K562 (cell line): ENCODE measurements around the gene SLC39A3. TPM values are rescaled to one million over a fixed set of nuclear protein-coding genes. Genes with fewer than 3 reads are reported as not detected.
A peak's percentile ranks its signal among the peaks of the same experiment; 100 is the strongest.

ENCODE experiments used
- E2F5 ChIP-seq: sonication (generic); formaldehyde crosslinking; IDR thresholded peaks from 2 replicates; pipeline ENCODE4 v1.8.0; 2022; ENCODE audit warnings: mild to moderate bottlenecking, missing genetic modification reagents
- ETV1 ChIP-seq: fragments of 450-650 bp; conservative IDR thresholded peaks from 2 replicates; pipeline ENCODE4 v1.6.1; 2016; ENCODE audit warnings: missing genetic modification characterization, control low read depth, low read depth, missing compliant biosample characterization
- FIP1L1 ChIP-seq: fragments of 200-400 bp; formaldehyde crosslinking; IDR thresholded peaks from 2 replicates; pipeline ENCODE4 v1.6.1; 2018; ENCODE audit warnings: mild to moderate bottlenecking, low read depth, low read length; ENCODE audit not compliant: poor library complexity, severe bottlenecking
- HEY1 ChIP-seq: fragments of 250-450 bp; sonication (Bioruptor Pico); IDR thresholded peaks from 2 replicates; pipeline ENCODE4 v1.5.0; 2020; ENCODE audit warnings: mild to moderate bottlenecking, moderate library complexity, borderline replicate concordance
- KAT8 ChIP-seq: fragments of 450-650 bp; IDR thresholded peaks from 2 replicates; pipeline ENCODE4 v1.6.1; 2016; ENCODE audit warnings: low read depth, mild to moderate bottlenecking
- MAZ ChIP-seq, 2 experiments: fragments of 450-650 bp in 1 of 2; sonication (generic) in 1 of 2; formaldehyde crosslinking; IDR thresholded peaks in 1 of 2; conservative IDR thresholded peaks in 1 of 2; 2 replicates each; pipeline versions ENCODE4 v1.4.0 to v1.5.0; 2020; ENCODE audit warnings: mild to moderate bottlenecking in 1 of 2, missing genetic modification reagents in 1 of 2
- NCOA1 ChIP-seq: fragments of 450-650 bp; IDR thresholded peaks from 2 replicates; pipeline ENCODE4 v1.6.1; 2016; ENCODE audit warnings: low read depth
- NCOA6 ChIP-seq: fragments of 450-650 bp; IDR thresholded peaks from 2 replicates; pipeline ENCODE4 v1.6.1; 2017; ENCODE audit warnings: mild to moderate bottlenecking
- POLR3G ChIP-seq: IDR thresholded peaks from 2 replicates; pipeline ENCODE4 v1.6.1; 2011; ENCODE audit not compliant: insufficient read length, insufficient replicate concordance; ENCODE audit errors: extremely low read depth
- SMARCA5 ChIP-seq: fragments of 450-650 bp; IDR thresholded peaks from 2 replicates; pipeline ENCODE4 v1.6.1; 2016
- YBX1 ChIP-seq: fragments of 450-650 bp; IDR thresholded peaks from 2 replicates; pipeline ENCODE4 v1.7.1; 2016; ENCODE audit warnings: mild to moderate bottlenecking
- polyA plus RNA-seq, 8 experiments: library from polyadenylated mRNA; depleted of rRNA in 4 of 8; stranded (reverse) in 5 of 8; unstranded in 3 of 8; fragments of >200 nt; fragmentation: Nextera tagmentation in 2 of 8; fragmentation: Illumina TruSeq in 1 of 8; extraction: Ambion mirVana in 2 of 8; extraction: Trizol in 1 of 8; gene quantifications; 2 replicates each; pipeline versions ENCODE4 v1.2.1 to v1.2.3, GENCODE V29; 2011 to 2014; ENCODE audit warnings: inconsistent platforms in 1 of 8, missing spikeins in 1 of 8
- total RNA-seq, 7 experiments: library from RNA; depleted of rRNA in 6 of 7; stranded (reverse); fragments of >200 nt in 6 of 7; fragmentation: Illumina TruSeq in 2 of 7; extraction: Trizol in 2 of 7; gene quantifications; 2 replicates each; pipeline versions ENCODE4 v1.2.1 to v1.2.3, GENCODE V29; 2011 to 2021; ENCODE audit warnings: low replicate concordance in 1 of 7
- TF ChIP-seq, protein P1 (sequence below): fragments of 250-450 bp; sonication (Bioruptor Pico); IDR thresholded peaks from 2 replicates; pipeline ENCODE4 v1.9.0; 2021; ENCODE audit warnings: mild to moderate bottlenecking, inconsistent platforms
- TF ChIP-seq, protein P2 (sequence below): fragments of 250-450 bp; sonication (Bioruptor Pico); IDR thresholded peaks from 2 replicates; pipeline ENCODE4 v1.8.0; 2022; ENCODE audit warnings: moderate library complexity, mild to moderate bottlenecking, inconsistent platforms
- TF ChIP-seq, protein P3 (sequence below): fragments of 250-450 bp; sonication (Bioruptor Pico); IDR thresholded peaks from 2 replicates; pipeline ENCODE4 v1.5.0; 2021; ENCODE audit warnings: mild to moderate bottlenecking, moderate library complexity
- TF ChIP-seq, protein P4 (sequence below): fragments of 200-800 bp; sonication (Bioruptor generic); IDR thresholded peaks from 2 replicates; pipeline ENCODE4 v1.6.1; 2016; ENCODE audit warnings: missing genetic modification characterization, missing compliant biosample characterization

Gene SLC39A3
- total and polyA plus RNA-seq, 9 of the 15 experiments (the other 6 are each of a cell fraction or from before 2014, with no cell fraction given), result 2.3 to 215 (median 127) TPM

- TF ChIP-seq, protein P1, sequence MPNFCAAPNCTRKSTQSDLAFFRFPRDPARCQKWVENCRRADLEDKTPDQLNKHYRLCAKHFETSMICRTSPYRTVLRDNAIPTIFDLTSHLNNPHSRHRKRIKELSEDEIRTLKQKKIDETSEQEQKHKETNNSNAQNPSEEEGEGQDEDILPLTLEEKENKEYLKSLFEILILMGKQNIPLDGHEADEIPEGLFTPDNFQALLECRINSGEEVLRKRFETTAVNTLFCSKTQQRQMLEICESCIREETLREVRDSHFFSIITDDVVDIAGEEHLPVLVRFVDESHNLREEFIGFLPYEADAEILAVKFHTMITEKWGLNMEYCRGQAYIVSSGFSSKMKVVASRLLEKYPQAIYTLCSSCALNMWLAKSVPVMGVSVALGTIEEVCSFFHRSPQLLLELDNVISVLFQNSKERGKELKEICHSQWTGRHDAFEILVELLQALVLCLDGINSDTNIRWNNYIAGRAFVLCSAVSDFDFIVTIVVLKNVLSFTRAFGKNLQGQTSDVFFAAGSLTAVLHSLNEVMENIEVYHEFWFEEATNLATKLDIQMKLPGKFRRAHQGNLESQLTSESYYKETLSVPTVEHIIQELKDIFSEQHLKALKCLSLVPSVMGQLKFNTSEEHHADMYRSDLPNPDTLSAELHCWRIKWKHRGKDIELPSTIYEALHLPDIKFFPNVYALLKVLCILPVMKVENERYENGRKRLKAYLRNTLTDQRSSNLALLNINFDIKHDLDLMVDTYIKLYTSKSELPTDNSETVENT, result no peak
- TF ChIP-seq POLR3G (no peak), KAT8 (no peak), NCOA1 (no peak), NCOA6 (no peak), ETV1 (tag) (no peak), MAZ (CRISPR knock-in tag; conservative IDR thresholded peaks at IDR 0.05 in 1 of 2, IDR thresholded peaks at IDR 0.05 in 1 of 2) (peak in 1 of 2 experiments; percentile 81; a peak in 2 of 4 replicates), SMARCA5 (no peak), HEY1 (CRISPR knock-in tag) (no peak), YBX1 (no peak), E2F5 (CRISPR knock-in tag) (no peak), FIP1L1 (peak; percentile 41)
- TF ChIP-seq, protein P2, sequence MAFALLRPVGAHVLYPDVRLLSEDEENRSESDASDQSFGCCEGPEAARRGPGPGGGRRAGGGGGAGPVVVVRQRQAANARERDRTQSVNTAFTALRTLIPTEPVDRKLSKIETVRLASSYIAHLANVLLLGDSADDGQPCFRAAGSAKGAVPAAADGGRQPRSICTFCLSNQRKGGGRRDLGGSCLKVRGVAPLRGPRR (CRISPR knock-in tag), result no peak
- TF ChIP-seq, protein P3, sequence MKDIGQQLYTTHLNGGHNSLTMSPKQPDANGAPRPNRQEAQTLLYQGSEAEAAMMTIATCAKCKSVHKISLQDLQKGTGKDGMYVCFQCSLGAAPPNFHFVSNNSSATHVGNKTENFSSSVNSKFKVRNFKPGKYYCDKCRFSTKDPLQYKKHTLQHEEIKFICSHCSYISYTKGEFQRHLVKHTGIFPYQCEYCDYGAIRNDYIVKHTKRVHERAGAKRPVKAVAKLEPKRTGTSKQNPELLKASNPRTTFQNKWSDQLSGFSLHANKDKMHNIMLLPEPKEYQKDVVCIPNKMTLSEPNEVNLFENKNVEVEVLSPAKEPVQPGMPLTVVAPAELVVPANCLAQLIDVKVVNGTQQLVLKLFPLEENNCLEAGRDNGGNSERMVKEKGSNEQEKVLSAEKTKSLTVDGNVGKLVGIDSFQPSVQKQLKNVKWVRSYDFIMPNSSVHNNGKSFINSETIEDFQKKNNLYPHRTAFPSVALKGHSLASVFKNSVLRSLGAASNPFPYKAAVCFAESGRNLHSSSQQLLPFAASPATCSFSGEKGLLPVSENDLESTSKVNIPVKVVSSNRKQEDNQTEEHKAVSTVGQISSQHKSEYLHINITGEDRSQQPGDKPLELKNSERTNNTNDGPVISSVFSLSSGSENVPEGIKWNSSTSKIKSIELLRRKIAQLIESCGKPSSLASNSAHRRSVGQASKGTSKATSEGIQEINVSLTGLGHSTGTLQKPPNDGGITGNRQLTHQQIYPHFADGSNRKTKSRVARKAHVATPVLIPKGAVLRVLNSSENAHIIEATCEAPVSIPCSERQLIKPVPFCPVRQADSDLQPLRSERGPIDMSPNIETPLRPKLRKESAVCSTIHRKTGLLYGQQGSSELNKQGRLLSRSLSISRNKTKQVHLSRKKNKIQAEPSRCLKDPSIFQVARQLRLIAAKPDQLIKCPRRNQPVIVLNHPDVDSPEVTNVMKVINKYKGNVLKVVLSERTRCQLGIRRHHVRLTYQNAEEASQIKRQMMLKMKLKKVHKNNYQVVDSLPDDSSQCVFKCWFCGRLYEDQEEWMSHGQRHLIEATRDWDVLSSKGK (CRISPR knock-in tag), result no peak
- TF ChIP-seq, protein P4, sequence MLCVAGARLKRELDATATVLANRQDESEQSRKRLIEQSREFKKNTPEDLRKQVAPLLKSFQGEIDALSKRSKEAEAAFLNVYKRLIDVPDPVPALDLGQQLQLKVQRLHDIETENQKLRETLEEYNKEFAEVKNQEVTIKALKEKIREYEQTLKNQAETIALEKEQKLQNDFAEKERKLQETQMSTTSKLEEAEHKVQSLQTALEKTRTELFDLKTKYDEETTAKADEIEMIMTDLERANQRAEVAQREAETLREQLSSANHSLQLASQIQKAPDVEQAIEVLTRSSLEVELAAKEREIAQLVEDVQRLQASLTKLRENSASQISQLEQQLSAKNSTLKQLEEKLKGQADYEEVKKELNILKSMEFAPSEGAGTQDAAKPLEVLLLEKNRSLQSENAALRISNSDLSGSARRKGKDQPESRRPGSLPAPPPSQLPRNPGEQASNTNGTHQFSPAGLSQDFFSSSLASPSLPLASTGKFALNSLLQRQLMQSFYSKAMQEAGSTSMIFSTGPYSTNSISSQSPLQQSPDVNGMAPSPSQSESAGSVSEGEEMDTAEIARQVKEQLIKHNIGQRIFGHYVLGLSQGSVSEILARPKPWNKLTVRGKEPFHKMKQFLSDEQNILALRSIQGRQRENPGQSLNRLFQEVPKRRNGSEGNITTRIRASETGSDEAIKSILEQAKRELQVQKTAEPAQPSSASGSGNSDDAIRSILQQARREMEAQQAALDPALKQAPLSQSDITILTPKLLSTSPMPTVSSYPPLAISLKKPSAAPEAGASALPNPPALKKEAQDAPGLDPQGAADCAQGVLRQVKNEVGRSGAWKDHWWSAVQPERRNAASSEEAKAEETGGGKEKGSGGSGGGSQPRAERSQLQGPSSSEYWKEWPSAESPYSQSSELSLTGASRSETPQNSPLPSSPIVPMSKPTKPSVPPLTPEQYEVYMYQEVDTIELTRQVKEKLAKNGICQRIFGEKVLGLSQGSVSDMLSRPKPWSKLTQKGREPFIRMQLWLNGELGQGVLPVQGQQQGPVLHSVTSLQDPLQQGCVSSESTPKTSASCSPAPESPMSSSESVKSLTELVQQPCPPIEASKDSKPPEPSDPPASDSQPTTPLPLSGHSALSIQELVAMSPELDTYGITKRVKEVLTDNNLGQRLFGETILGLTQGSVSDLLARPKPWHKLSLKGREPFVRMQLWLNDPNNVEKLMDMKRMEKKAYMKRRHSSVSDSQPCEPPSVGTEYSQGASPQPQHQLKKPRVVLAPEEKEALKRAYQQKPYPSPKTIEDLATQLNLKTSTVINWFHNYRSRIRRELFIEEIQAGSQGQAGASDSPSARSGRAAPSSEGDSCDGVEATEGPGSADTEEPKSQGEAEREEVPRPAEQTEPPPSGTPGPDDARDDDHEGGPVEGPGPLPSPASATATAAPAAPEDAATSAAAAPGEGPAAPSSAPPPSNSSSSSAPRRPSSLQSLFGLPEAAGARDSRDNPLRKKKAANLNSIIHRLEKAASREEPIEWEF (CRISPR knock-in tag), result no peak
Measured at GRCh38 chr19:2722541-2723344, 17.1 kb downstream of the SLC39A3 start (continued).
